ENCODE results near the gene GDNF.

The GDNF gene

DNA sequence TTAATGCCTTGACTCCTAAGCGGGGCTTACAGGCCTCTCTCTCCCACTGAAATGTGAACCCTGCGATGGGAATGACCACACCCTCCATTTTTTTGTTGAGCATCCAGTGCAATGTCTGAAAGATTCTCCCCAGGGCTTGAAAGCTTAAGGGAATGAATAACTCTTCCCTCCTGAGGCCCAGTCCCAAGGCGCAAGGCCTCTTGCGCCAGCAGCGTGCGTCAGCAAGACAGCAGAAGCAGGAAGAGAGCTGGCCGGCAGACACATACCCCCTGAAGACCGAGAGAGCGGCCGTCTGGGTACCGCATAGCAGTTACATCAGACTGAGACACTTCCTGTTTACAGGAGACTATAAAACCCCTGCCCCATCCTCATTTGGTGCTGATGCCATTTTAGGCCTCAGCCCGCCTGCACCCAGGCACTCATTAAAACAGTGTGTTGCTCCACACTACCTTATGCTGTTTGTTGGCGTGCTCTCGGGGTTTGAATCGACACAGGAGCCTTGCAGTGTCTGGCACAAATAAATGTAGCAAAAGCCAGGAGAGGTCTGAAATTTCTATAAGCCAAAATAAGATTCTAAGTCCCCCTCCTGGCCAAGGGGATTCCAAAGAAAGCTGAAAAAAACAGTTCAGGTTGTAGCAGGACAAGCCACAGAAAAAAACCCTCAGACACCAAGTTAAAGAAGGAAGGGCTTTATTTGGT, 62.3 kb downstream of the GDNF start:
- no peak for DNase-seq (ENCODE audit: low spot score)

DNA sequence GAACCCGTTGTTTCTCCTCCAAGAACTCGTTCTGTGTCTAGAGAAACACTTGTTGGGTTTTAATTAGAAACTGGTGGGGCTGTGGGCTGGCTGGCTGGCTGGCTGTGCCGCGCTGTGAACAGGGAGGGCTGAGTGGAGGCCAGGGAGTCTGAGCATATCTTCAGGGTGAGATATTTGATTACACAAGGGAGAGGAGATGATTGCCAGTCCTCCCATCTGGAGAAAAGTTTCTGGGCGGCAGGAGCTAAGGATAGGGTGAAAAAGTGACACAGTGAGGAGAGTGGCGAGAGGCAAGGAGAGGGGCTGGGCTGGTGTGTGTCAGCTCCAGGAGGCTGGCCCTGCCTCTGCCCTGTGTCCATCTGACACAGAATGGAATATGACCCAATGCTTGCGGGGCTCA, 63.0 kb downstream of the GDNF start:
- DNase-seq (ENCODE audit: low spot score), result peak; percentile 76

DNA sequence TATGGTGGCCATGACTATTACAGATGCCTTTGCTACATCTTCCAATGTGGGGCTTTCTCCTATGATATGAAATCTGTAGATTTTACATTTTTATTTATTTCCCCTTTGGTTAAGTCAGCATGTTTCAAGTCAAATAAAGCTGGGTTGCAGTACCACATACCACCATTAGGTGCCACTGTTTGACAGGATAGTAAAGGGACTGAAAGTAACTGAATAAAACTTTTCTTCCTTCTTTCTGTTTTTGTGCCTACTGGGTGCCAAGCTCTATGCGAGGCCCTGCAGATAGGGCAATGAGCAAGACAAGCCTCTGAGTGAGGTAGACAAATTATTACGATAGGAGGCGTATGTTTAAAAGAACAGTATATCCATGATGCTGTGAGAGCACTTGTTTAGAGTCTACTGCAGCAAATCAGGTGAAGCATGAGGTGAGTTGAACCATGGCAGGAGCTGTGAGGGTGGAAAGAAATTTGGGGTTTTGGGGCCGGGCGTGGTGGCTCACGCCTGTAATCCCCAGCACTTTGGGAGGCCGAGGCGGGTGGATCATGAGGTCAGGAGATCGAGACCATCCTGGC, 64.8 kb downstream of the GDNF start:
- no peak for DNase-seq (ENCODE audit: low spot score)

DNA sequence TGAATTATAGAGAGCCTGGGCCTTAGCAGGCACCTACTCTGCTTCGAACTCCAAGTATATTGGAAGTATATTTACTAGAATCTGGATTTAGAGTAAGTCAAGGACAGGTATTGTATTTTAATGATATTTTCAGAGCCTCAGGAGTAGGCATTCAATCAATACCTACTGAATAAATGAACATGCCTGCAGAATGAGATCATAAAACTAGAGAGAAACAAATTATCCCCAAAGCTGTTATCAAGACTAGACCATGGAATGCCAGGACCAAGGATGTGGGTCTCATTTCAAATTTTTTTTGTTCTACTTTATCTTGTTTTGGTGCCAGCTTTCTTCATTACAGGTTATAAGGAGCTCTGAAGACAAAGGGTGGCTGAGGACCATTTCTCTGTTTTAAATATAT, 66.0 kb downstream of the GDNF start:
- DNase-seq (ENCODE audit: low spot score), result no peak

DNA sequence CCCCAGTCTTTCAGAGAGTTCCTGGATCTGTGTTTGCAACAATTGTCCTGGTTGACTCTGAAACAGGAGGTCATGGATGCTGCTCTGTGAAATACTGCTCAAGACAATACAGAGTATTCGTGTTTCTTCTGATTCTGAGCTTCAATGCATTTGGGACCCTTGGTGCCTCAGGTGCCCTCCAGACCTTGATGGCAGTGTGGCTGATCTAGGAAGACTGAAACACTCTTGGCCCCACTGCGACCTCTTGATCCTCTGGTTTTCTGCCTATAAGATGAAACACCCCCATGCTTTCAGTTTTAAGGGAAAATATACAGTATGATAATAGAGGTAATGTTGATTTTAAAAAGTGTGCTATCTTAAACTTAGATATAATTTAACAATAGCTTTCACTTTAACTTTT, 67.6 kb downstream of the GDNF start:
- no peak for DNase-seq (ENCODE audit: low spot score)

DNA sequence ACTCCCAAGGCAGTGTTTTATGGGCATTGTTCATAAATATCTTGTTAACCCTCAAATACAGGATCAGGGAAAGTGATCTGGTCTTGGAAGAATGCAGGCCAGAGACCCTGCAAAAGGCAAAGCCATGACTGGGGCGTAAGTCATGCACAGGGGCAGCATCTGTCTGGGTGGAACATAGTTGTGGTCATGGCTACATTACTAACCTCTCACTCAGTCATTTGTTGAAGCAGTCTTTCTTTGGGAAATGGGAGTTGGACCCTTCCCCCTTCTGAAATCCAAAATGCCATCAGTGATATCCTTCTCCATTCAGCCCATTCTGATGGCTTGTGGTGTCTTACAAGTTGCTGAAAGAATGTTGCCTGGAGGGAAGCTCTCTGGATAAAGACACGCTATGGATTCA, 68.1 kb downstream of the GDNF start:
- peak; percentile 76 for DNase-seq (ENCODE audit: low spot score)

DNA sequence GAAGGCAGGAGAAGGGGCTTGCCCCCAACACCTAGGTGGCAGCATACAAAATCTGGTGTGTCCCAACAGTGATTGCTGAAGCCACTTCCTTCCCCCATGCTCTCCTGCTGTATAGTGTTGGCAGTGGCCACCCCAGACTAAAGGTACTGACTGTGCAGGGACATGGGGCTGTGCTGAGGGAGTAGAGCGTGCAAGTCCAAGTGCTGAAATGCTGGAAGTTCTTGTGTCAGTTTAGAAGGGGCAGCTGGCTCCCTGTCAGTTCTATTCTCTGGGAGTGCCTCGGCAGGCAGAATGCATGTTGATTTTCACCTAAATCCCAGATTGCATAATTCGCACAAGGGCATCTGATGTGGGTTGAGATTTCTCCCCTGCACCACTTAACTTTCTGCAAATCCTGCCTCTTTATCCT, 68.6 kb downstream of the GDNF start:
- no peak for DNase-seq (ENCODE audit: low spot score)

DNA sequence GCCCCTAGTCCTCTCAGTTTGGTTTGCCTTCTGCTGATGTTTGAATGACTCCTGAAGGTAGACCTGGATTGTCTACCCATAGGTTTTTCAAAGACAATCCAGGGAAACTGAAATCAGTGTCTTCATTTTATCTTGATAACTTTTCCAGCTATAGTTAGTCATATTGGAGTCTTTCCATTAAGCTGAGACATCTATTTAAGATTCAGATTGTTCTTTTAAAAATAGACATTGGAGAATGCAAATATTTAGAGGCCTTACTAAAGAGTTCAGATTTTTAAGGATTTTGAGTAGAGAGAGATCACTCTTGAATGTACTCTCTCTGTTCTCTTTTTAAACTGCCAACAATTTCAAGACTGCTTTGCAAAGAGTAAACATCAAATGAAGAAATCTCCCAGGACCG, 69.1 kb downstream of the GDNF start:
- DNase-seq (ENCODE audit: low spot score), result no peak

DNA sequence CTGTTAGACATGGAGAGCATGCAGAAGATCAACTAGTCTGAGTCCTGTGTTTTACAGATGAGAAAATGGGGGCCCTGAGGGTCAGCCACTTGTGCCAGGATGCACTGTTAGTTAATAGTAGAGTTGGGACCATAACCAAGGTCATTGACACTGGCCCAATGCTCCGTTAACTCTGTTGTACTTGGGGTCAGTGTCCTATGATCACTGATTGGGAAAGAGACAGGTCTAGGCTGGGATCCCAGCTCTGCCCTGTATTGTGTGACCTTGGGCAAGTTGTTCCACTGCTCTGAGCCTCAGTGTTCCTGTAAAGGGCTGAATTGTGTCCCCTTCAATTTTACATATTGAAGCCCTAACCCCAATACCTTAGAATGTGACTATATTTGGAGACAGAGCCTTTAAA, 70.0 kb downstream of the GDNF start:
- no peak for DNase-seq (ENCODE audit: low spot score)

DNA sequence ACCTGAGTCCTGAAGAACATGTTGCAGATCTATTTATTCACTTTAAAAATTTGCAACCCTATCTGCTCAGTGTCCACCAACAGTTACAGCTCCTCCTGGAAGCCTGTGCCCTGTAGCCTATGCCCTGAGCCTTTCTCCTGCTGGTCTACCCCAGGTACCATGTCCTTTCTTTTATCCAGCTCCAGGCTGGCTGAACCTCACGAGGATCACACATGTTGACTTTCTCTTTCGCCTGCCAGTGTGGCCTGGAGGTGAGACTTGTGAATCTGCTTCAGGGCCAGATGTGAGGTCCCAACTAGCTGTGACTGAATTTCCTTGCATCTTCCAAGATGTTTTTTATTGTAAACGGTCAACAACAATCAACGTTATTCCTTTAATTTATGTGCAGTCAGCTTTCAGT, 70.7 kb downstream of the GDNF start:
- no peak for DNase-seq (ENCODE audit: low spot score)

DNA sequence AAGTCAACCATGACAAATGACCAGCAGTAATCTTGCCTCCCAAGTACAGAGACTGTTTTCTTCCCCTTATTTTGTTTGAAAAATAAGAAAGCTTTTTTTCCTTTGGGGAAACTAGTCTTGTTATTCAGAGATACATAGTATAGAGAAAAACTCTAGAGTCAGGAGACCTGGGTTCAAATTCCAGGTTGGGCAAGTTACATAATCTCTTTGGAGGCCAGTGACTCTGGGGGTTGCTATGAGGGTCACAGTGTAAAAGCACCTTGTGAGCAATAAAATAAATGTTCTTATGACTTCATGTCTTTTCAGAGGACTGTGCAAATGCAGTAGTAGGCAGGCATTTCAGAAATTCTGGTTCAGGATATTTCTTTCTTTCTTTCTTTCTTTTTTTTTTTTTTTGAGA, 71.5 kb downstream of the GDNF start:
- DNase-seq (ENCODE audit: low spot score), result no peak

DNA sequence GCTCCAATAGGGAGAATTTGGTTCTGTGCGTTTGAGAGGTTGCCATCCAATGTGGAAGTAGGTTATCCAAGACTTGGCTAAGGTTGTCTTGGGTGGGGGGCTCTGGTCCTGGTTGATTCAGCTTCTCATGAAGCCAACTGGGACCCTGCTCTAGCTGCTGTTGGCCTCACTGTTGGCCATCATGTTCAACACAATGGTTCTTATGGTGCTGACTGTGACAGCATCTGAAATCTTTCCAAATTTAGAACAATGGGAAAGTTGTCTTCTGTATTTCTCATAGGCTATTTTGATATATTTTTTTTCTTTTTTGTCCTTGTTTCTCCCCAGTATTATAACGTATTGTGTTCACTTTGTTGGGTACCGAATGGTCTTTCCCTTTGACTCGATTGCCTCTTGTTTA, 71.9 kb downstream of the GDNF start:
- DNase-seq (ENCODE audit: low spot score), result no peak

DNA sequence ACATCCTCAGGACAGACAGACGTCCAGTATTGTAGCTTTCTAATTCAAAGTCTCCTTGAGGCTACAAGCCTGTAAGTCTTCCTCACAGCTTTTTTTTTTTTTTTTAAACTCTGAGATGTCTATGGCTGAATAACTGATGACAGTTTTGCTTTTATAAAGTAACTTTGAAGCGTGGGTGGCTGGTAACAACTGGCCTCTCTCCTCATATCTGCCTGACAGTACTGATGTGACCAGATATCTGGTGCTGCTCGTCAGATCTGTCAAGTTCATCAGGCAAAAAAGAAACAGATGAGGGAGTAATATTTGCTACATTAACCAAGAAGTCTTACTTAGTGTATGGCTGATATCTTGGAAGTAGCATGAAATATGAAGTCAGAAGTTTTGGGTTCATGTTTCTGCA, 72.6 kb downstream of the GDNF start:
- no peak for DNase-seq (ENCODE audit: low spot score)
